Sigmoid colon (tissue), 7 donors: Measurements from ENCODE around the gene SPTLC2. TPM values are rescaled to one million over a fixed set of nuclear protein-coding genes. Genes with fewer than 3 reads are reported as not detected.
A peak's percentile ranks its signal among the peaks of the same experiment; 100 is the strongest.

ENCODE experiments used
- DNase-seq: peaks from one replicate; pipeline ENCODE4 v3.0.0-alpha.2; 2019
- H3K27ac ChIP-seq, 4 donors: fragments of 200-600 bp; sonication (generic); one replicate each; pipeline ENCODE4 v1.5.1; 2016 to 2019; ENCODE audit warnings: mild to moderate bottlenecking in 1 of 4
- H3K27me3 ChIP-seq, 3 donors: fragments of 200-600 bp; sonication (generic); one replicate each; pipeline ENCODE4 v1.5.1; 2019; ENCODE audit warnings: mild to moderate bottlenecking in 1 of 3
- H3K36me3 ChIP-seq, 4 donors: fragments of 200-600 bp; sonication (generic); one replicate each; pipeline ENCODE4 v1.5.1; 2016 to 2019
- H3K4me1 ChIP-seq, 4 donors: fragments of 200-600 bp; sonication (generic); one replicate each; pipeline ENCODE4 v1.5.1; 2017 to 2019
- H3K4me3 ChIP-seq, 4 donors: fragments of 200-600 bp; sonication (generic); one replicate each; pipeline ENCODE4 v1.5.1; 2017 to 2019; ENCODE audit warnings: mild to moderate bottlenecking in 2 of 4, moderate library complexity in 1 of 4
- H3K9me3 ChIP-seq, 4 donors: fragments of 200-600 bp in 3 of 4; sonication (generic) in 3 of 4; one replicate each; pipeline versions ENCODE4 v1.5.1 to v1.6.1; 2013 to 2019
- EP300 ChIP-seq, 4 donors: sonication (generic); formaldehyde crosslinking; IDR thresholded peaks; one replicate each; pipeline ENCODE4 v1.6.1; 2017; ENCODE audit warnings: antibody characterized with exemption in 4 of 4
- POLR2A ChIP-seq, 2 donors: fragments of 450-650 bp; IDR thresholded peaks; one replicate each; pipeline ENCODE4 v1.6.1; 2016; ENCODE audit warnings: antibody characterized with exemption in 2 of 2, mild to moderate bottlenecking in 2 of 2, moderate library complexity in 2 of 2
- POLR2AphosphoS5 ChIP-seq, 4 donors: sonication (generic); formaldehyde crosslinking; IDR thresholded peaks; one replicate each; pipeline ENCODE4 v1.6.1; 2017; ENCODE audit warnings: antibody characterized with exemption in 4 of 4
- WGBS, 2 donors: extraction: QIAGEN DNeasy Blood & Tissue Kit; methylation state at CpG; one replicate each; pipeline ENCODE4 v1.1.7; 2013; 5-methylcytosine and 5-hydroxymethylcytosine counted together
- intact Hi-C: fragments of 100-400 bp; cut with DNase I; formaldehyde crosslinking; loops from one replicate; pipeline ENCODE4 v1.15.1; 2023
- polyA plus RNA-seq, 3 donors: library from polyadenylated mRNA; stranded (reverse); fragments of 200-250 nt; gene quantifications; one replicate each; pipeline ENCODE4 v1.2.3, GENCODE V29; 2013
- total RNA-seq, 4 donors: library from RNA; depleted of rRNA; stranded (reverse); fragments of >200 nt; gene quantifications; one replicate each; pipeline ENCODE4 v1.1.0, GENCODE V29; 2016
- TF ChIP-seq, protein P1 (sequence below), 4 experiments: fragments of 450-650 bp in 3 of 4; fragments of 200-600 bp in 1 of 4; IDR thresholded peaks; one replicate each; pipeline ENCODE4 v1.5.1; 2016 to 2019; ENCODE audit warnings: antibody characterized with exemption in 4 of 4, mild to moderate bottlenecking in 3 of 4, moderate library complexity in 2 of 4
- donor health status: healthy with polysubstance abuse.
- donor health status: Bipolar disorder and iron deficiency.
- donor health status: healthy.

The SPTLC2 gene
- total and polyA plus RNA-seq, 7 donors, result 2.8 to 27.6 (median 14.6) TPM

DNA sequence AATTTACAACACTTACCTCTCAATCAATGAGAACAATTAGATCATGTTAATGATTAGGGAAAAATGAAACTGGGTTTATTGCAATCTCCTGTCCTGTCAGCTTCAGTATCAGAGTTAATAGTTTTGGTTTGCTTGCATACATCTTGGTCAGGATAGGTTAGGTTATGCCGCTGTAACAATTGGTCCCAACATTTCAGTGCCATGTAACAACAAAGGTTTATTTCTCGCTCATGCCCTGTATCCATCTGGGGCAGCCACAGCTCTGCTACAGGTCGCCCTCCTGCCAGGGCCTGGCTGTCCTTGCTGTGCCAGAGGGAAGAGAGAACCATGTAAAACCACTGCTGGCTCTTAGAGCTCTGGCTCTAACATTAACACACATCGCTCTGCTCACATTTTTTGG, 30.5 kb upstream of the SPTLC2 start:
- Histone ChIP-seq H3K27me3 (no peaks in the 10 kb centered on the region), H3K4me3 (no peak overlapping the region), H3K4me1 (peaks cover 0 to 7% (median 6%) of the 10 kb centered on the region in 4 donors), H3K9me3 (no peaks in the 10 kb centered on the region), H3K27ac (no peak overlapping the region), H3K36me3 (no peaks in the 10 kb centered on the region)
- intact Hi-C loops, result loop anchor here (10.0 kb wide), 1 partner anchor 158 kb away; the partner anchor contains the start of gene ADCK1
- 90 to 95% methylated on average over 4 of the region's 4 CpGs for WGBS, 2 donors
- TF ChIP-seq POLR2A (IDR thresholded peaks at IDR 0.05) (no peak), EP300 (IDR thresholded peaks at IDR 0.05) (no peak), POLR2AphosphoS5 (IDR thresholded peaks at IDR 0.05) (no peak)
- TF ChIP-seq, protein P1, sequence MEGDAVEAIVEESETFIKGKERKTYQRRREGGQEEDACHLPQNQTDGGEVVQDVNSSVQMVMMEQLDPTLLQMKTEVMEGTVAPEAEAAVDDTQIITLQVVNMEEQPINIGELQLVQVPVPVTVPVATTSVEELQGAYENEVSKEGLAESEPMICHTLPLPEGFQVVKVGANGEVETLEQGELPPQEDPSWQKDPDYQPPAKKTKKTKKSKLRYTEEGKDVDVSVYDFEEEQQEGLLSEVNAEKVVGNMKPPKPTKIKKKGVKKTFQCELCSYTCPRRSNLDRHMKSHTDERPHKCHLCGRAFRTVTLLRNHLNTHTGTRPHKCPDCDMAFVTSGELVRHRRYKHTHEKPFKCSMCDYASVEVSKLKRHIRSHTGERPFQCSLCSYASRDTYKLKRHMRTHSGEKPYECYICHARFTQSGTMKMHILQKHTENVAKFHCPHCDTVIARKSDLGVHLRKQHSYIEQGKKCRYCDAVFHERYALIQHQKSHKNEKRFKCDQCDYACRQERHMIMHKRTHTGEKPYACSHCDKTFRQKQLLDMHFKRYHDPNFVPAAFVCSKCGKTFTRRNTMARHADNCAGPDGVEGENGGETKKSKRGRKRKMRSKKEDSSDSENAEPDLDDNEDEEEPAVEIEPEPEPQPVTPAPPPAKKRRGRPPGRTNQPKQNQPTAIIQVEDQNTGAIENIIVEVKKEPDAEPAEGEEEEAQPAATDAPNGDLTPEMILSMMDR (IDR thresholded peaks at IDR 0.05), result no peak
- no peak for DNase-seq

DNA sequence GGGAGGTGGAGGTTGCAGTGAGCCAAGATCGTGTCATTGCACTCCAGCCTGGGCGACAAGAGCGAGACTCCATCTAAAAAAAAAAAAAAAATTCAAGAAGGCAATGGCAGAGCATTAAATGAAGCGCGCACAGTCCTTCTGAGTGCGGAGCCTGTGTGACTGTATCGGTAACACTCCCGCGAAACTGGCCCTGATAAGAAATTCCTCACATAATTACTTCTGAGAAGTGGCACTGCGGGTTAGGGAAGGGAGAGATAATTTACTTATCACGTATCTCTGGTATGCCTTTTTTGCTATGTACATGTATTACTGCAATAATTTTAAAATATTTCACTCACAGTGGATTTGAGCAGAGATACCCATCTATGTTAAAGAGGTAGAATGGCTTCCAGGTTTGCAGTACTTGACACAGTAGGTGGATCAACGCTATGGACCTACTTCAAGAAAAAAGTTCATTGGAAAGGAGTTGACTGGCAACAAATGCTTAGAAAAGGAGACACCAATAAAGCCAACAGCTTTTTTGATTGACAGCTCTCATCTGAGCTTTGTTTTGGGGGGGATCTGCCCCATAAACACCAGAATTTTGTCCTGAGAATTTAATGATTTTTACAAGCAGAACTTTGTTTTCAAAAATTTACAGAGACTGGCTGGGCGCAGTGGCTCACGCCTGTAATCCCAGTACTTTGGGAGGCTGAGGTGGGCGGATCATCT, 29.2 kb upstream of the SPTLC2 start:
- WGBS, 2 donors, result 88 to 91% methylated on average over 15 of the region's 15 CpGs
- TF ChIP-seq POLR2A (IDR thresholded peaks at IDR 0.05), result no peak
- TF ChIP-seq, protein P1 (IDR thresholded peaks at IDR 0.05), result no peak
- TF ChIP-seq EP300 (IDR thresholded peaks at IDR 0.05), result no peak
- TF ChIP-seq POLR2AphosphoS5 (IDR thresholded peaks at IDR 0.05), result no peak

DNA sequence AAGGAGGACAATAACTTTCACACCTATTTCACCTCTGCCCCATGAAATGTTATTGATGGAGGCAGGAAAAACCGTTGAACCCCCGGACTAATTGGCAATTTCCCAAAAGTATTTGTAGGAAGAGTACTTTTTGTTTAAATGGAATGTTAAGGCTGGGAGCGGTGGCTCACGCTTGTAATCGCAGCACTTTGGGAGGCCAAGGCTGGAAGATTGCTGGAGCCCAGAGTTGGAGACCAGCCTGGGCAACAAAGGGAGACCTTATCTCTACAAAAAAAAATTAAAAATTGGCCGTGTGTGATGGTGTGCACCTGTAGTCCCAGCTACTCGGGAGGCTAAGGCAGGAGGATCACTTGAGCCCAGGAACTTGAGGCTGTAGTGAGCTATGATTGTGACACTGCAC, 26.0 kb upstream of the SPTLC2 start:
- H3K27ac ChIP-seq, result peak overlapping the region; percentile 72 to 76 (median 75)
- no peaks in the 10 kb centered on the region for H3K9me3 ChIP-seq
- 34 to 67% methylated on average over 7 of the region's 7 CpGs for WGBS, 2 donors

More for the DNA sequence above, 29.2 kb upstream of the SPTLC2 start:
- Histone ChIP-seq H3K9me3 (no peaks in the 10 kb centered on the region), H3K27ac (no peak overlapping the region), H3K4me1 (peaks cover 0 to 18% (median 12%) of the 10 kb centered on the region in 4 donors), H3K27me3 (no peaks in the 10 kb centered on the region), H3K36me3 (no peaks in the 10 kb centered on the region), H3K4me3 (no peak overlapping the region)
- intact Hi-C loops, result loop anchor here (10.0 kb wide), 1 partner anchor 159 kb away; the partner anchor contains the start of gene ADCK1
- DNase-seq, result no peak

DNA sequence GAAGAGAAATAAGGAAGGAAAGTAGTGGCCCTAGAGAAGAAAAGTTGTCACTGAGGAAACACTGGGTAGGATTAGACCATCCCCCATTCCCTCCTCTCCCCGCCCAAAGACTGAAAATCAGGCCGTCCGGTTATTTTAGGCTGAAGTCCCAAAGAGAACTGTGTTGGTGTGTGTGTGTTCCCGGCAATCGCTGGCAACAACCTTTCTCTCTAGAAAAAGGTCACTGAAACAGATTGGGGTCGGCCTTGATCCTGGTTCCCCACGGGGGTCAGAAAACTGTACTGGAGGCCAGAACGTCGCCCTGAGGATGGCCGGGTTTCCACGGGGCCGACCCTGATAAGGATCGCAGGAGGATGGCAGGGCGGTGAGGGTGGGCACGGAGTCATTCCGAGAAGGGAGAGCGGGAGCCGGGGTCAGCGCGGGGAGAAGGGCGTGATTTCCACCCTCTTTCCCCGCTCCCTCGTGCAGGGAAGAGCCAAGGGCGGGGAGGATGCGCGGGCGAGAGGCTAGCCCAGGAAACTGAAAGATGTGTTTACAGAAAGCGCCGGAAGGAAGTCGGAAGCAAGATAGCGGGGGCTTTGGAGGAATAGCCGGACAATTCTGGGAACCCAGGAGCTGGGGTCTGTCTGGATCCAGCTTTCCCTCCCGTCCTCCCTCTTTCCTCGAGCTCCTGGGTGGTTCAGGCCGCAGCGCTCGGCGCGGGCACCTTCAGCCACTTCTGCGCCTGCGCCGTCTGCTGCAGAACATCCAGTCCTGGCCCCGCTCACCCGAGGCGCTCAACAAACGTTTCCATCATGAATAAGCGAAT, 25.3 kb upstream of the SPTLC2 start:
- H3K4me3 ChIP-seq, result peak overlapping the region; percentile 9 to 49 (median 48)
- intact Hi-C loops, result loop anchor here (10.0 kb wide), 1 partner anchor 163 kb away; the partner anchor contains the start of gene ADCK1
- DNase-seq, result peak; percentile 89
- peak overlapping the region; percentile 72 to 76 (median 75) for H3K27ac ChIP-seq
- peaks cover 0 to 18% (median 12%) of the 10 kb centered on the region in 4 donors for H3K4me1 ChIP-seq
- TF ChIP-seq, protein P1 (IDR thresholded peaks at IDR 0.05), result no peak
- TF ChIP-seq POLR2A (IDR thresholded peaks at IDR 0.05) (peak; percentile 19 to 28), POLR2AphosphoS5 (IDR thresholded peaks at IDR 0.05) (peak in 3 of 4 donors; percentile 36 to 65 (median 48)), EP300 (IDR thresholded peaks at IDR 0.05) (no peak)
- no peaks in the 10 kb centered on the region for H3K9me3 ChIP-seq
- 16 to 18% methylated on average over 47 of the region's 47 CpGs for WGBS, 2 donors
- no peaks in the 10 kb centered on the region for H3K36me3 ChIP-seq
- no peaks in the 10 kb centered on the region for H3K27me3 ChIP-seq

More for the DNA sequence above, 26.0 kb upstream of the SPTLC2 start:
- H3K27me3 ChIP-seq, result no peaks in the 10 kb centered on the region
- intact Hi-C loops, result loop anchor here (10.0 kb wide), 1 partner anchor 162 kb away; the partner anchor contains the start of gene ADCK1
- peak overlapping the region in 3 of 4 donors; percentile 48 to 49 (median 48) for H3K4me3 ChIP-seq
- DNase-seq, result no peak
- no peak for TF ChIP-seq EP300 (IDR thresholded peaks at IDR 0.05)
- peak in 1 of 2 donors; percentile 4 for TF ChIP-seq POLR2A (IDR thresholded peaks at IDR 0.05)
- TF ChIP-seq, protein P1 (IDR thresholded peaks at IDR 0.05), result no peak
- TF ChIP-seq POLR2AphosphoS5 (IDR thresholded peaks at IDR 0.05), result no peak
- no peaks in the 10 kb centered on the region for H3K36me3 ChIP-seq
- H3K4me1 ChIP-seq, result peaks cover 0 to 18% (median 12%) of the 10 kb centered on the region in 4 donors
